Left ventricle myocardium superior (tissue), 1 donor: ENCODE data around the gene PYGO2. TPM values are rescaled to one million over a fixed set of nuclear protein-coding genes. Genes with fewer than 3 reads are reported as not detected.
A peak's percentile ranks its signal among the peaks of the same experiment; 100 is the strongest.
"Not testable (repeated sequence)": the region's sequence is repeated elsewhere in the genome, so short reads cannot be mapped to it uniquely, and the experiment has no call there.

ENCODE experiments used
- ATAC-seq: fragments of 200-7000 bp; cut with Tn5 transposase; one replicate; pipeline ENCODE4 v1.9.1; 2020; ENCODE audit warnings: mild to moderate bottlenecking, moderate library complexity
- DNase-seq: peaks from one replicate; pipeline ENCODE4 v3.0.0-alpha.2; 2020
- intact Hi-C: fragments of 100-400 bp; cut with micrococcal nuclease; formaldehyde crosslinking; loops from one replicate; pipeline ENCODE4 v1.11.0; 2022
- total RNA-seq: library from RNA; stranded (reverse); fragmentation: NEBNext Ultra II Directional; extraction: Animal tissue kit (Norgen Biotek cat#: 25700); gene quantifications from one replicate; pipeline ENCODE4 v1.2.1, GENCODE V29; 2021
- donor health status: DM: no; HTN: yes; CAD: no; lungs with severe emphysema.

The PYGO2 gene
- total RNA-seq, 1 donor from 2014 or later = 14.7 TPM

DNA sequence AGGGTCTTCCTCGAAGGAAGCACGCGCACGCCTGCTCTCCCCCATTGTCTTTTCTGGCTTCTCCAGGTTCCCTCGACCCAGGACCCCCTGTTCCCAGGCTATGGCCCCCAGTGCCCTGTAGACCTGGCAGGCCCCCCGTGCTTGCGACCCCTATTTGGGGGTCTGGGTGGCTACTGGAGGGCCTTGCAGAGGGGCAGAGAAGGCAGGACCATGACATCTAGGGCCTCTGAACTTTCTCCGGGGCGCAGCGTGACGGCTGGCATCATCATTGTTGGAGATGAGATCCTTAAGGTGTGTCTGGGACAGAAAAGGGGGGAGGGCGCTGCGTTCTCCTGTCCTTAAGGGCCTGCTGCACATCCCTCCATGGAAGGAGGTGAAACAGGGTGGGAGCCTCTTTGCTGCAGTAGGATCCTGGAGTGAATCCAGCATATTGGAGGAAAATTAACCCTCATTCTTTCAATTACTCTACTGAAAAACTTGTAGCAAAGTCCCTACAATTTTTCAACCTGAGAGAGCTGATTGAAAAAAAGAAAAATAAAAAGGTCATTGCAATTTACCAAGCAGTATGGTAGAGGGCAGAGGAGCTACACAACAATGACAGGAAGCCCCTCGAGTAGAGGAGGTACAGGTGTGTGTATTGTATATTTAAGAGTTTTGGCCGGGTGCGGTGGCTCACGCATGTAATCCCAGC lies 22.3 kb upstream of the PYGO2 start:
- no peak for ATAC-seq
- intact Hi-C loops = no loop called here
- no peak for DNase-seq

DNA sequence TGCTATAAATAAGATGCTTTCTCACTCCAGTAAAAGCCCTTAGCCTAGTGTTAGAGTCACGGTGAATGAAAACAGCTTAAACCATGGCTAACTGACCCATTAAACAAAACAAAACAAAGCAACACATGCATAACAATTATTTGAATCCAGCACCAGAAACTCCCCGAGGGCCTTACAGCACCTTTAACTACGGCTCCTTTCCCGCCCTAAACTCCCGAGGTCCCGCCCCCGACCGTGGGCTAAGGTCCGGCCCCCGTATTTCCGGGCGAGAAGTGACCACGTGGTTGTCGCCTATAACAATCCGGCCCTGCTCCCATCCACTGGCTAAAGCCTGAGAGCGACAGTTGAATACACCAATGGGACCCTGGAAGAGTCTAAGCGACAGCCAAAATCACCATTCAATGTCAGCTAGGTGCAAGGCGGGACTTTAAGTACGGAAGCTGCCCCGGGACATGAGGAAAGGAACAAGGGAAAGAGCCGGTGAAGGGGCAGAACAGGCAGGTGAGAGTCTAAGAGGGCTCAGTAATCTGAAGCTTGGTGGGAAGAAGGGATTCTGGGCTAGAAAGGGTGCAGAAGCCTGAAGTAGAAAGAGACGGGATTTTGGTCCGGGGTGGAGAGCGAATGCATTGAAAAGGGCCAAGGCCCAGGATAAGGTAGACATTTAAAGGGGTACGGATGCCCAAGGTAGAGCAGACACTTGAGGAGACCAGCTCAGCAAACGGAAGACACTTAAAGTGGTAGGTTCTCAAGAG lies 21.5 kb upstream of the PYGO2 start, which contains the start of gene FLAD1:
Gene FLAD1 (plus strand): TSS at position 448 of the 752 bp plus-strand sequence. CDS start 351 bp downstream, outside the sequence.
- intact Hi-C loops = no loop called here
- ATAC-seq = peak; percentile 100
- DNase-seq = peak; percentile 93

DNA sequence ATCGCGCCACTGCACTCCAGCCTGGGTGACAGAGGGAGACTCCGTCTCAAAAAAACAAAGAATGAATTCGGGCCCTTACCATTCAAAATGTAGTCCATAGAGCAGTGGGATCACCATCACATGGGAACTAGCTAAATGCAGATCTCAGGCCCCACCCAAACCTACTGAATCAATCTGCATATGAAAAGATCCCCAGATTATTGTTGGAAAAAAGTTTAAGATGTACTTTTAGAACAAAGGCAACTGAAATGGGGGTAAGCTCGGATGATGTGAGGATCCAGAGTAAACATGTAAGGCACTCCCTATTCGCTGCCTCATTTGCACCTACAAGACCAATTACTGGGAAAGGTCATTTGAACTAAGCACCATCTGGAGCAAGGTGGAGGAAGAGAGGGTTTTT lies 20.8 kb upstream of the PYGO2 start:
- intact Hi-C loops = no loop called here
- ATAC-seq = no peak
- DNase-seq = no peak

DNA sequence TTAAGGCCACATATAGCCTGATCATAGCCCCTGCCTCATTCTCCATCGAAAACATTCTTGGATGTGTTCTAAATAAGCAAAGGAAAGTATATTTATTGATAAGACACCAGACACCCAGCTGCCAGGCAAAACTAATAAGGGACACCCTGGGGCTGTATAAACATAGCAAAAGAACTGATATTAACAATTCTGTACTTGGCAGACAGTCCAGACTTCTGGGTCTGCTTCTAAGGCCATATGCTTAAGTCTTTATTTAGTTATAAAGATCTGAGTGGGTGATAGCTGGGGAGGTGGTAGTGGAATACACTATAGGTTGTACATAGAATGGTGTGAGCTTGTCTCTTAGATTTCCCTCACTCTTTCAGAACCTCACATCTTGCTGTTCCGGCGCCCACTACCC lies 16.8 kb upstream of the PYGO2 start:
- DNase-seq (no peak), ATAC-seq (no peak)
- intact Hi-C loops = no loop called here

DNA sequence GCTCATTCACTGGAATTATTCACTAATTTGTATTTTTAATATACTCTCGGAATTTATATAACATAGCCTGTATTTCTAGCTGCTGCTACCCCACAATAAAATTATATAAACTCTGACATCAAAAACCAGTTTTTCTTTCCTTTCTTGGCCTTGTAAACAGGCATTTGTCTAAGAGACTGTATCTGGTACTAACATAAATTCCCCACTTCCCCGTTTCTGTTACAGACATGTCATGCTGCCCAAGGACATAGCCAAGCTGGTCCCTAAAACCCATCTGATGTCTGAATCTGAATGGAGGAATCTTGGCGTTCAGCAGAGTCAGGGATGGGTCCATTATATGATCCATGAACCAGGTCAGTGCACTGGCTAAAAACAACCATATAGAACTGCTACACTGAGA lies 16.2 kb upstream of the PYGO2 start:
- DNase-seq, intact Hi-C loops: not testable (repeated sequence)

DNA sequence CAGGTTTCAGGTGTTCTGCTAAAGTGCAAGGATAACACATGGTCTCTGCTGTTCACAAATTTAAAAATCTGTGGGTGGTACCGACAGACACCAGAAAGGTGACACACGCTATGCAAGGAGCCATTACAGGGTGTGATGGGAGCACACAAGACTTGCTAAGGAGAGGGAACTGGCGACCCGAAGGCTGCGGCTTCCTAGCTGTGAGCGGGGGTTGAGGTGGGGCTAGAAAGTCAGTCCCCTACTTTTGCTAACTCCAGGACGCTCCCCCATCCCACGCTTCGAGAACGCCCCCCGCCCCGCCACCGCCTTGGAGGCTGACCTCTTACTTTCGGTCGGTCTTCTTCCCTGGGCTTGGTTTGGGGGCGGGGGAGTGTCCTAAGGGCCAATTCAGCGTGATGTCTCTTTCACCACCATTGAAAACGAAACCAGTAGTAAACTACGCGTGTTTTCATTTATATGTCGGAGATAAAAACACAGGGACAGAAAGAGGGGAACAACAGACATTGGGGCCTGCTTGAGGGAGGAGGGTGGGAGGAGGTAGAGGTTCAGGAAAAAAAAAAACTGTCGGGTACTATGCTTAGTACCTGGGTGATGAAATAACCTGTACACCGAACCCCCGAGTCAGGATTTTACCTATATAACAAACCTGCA lies 14.0 kb upstream of the PYGO2 start:
- peak; percentile 64 for DNase-seq
- intact Hi-C loops = no loop called here
- no peak for ATAC-seq

More for the DNA sequence above, 16.2 kb upstream of the PYGO2 start:
- not testable (repeated sequence) for ATAC-seq

DNA sequence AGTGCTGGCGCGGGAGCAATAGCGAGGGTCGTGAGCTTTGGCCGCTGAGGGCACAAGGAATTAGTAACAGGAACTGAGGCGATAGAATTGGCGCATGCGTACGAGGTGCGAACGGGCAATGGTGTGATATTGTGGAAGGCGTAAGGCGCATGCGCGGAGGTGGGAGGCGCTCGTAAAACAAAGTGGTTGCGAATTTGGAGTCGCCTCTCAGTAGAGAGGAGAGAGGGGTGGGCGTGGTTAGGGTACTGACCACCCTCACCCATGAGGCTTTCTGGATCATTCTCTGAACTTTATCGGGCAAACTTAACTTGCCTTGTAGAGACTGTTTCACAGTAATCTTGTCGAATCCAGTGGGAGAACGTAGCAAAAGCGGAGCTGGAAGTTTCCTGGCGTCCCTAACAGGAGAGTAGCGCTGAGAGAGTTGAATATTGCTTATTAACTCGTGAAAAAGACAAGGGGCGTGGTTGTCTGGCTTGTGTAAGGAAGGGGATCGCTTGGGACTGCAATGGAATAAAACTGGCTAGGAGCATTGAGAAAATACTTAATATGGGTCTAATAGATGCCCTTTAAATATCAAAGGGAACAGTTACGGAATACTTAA lies 13.3 kb upstream of the PYGO2 start:
- intact Hi-C loops = no loop called here
- DNase-seq (peak; percentile 94), ATAC-seq (peak; percentile 67)

DNA sequence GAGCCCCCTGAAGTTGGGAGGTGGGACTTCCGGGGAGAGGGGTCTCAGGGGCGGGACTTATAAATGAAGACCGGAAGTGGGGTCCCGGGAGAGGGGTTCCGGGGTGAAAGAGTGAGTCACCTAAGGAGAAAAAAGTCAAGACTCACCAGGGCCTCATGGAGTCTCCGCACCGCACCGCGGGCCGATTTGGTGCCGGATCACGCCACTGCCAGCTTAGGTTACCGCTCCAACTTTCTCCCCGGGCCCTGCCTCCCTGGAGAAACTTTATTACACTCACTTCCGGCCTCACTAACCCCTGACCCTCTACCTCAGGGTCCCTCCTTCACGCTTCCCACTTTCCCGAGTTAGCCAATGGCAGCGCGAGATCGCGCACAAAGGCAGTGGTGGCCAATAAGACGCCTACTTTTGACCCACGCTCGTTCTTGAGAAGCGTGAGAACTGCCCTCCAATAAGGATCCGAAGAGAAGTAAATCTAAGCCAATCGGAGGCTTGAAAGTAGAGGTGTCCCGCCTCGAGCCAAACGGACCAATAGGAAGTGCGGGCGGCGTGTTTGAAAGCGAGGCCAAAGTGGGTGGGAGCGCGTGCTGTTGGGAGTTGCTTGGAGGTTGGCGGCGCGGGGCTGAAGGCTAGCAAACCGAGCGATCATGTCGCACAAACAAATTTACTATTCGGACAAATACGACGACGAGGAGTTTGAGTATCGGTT lies 12.7 kb upstream of the PYGO2 start, which contains the start of gene CKS1B:
Gene CKS1B (plus strand): TSS at position 580 of the 706 bp plus-strand sequence. CDS start 65 bp downstream, at position 645.
- ATAC-seq (peak; percentile 87), DNase-seq (peak; percentile 98)
- intact Hi-C loops = no loop called here

DNA sequence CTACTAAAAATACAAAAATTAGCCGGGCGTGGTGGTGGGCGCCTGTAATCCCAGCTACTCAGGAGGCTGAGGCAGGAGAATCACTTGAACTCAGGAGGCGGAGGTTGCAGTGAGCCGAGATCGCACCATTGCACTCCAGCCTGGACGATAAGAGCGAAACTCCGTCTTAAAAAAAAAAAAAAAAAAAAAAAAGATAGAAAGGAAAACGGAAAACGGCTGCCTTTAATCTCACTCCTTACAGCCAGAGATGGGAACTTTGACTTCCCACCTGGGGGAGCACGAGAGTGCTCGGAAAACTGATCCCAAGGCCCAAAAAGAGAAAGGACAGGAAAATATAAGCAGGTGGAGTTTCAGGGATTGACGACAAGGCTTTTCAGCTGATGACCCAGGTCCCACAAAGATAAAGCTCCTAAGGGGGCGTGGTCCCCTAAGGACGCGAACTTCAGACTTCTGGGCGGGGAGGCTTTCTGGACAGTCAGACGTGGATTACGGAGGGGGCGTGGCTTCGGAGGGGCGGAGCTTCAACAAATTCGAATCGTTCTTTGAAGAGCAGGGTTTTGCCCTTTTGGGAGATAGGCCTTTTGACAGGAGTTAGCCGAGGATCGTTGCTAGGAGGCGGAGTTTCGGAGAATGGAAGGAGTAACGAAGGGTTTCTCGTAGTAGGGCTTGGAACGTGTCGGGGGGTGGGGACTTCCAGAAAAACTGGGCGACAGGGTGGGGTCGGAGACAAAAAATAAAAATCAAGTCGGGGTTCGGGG lies 11.9 kb upstream of the PYGO2 start:
- intact Hi-C loops = no loop called here
- DNase-seq (peak; percentile 95), ATAC-seq (peak; percentile 55)

DNA sequence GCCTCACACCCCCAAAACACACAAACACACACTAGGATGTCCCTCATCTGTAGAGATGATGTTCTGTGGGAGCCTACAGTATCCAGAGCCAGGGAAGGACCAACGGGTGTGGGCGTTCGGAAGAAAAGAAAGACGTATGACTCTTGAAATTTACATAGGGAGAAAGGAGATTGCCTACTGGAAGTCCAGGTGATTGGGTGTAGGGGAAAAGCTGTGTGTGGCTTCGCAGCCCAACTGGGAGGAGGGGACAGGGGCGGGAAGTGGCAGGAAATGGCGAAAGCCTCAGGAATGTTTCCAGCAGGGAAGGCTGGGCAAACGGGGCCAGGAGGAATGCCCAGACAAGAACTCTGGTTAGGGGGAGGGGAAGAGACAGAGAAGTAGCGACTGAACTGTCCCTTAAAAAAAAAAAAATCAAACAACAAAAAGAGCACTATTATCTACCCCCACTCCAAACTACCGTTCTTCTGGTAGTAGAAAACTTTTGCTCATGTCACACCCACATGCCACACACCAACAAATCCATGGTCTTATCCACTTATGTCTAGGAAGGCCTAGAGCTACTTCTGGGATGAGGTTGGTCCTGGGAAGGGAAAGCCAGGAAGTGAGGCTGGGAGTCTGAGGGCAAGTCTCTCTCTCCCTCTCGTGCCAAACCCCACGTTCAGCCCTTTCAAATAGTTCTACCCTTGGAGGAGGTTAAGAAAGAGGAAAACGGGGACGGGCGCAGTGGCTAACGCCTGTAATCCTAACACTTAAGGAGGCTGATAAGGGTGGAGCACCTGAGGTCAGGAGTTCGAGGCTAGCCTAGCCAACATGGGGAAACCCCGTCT lies 11.1 kb upstream of the PYGO2 start:
- intact Hi-C loops = no loop called here
- ATAC-seq = no peak
- peak; percentile 53 for DNase-seq

DNA sequence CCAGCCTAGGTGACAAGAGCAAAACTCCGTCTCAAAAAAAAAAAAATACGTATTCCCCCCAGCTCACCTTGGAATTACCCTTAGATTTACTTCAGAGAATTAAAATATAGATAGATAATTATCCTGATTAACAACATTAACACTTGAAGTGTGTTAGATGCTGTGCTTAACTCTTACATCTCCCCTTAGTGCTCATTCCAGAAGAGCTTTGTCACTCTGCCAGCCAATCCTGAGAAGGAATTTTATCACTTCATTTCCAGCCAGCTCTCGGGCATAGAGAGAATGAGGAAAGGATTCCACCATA lies 10.6 kb upstream of the PYGO2 start:
- ATAC-seq = no peak
- intact Hi-C loops = no loop called here
- no peak for DNase-seq

DNA sequence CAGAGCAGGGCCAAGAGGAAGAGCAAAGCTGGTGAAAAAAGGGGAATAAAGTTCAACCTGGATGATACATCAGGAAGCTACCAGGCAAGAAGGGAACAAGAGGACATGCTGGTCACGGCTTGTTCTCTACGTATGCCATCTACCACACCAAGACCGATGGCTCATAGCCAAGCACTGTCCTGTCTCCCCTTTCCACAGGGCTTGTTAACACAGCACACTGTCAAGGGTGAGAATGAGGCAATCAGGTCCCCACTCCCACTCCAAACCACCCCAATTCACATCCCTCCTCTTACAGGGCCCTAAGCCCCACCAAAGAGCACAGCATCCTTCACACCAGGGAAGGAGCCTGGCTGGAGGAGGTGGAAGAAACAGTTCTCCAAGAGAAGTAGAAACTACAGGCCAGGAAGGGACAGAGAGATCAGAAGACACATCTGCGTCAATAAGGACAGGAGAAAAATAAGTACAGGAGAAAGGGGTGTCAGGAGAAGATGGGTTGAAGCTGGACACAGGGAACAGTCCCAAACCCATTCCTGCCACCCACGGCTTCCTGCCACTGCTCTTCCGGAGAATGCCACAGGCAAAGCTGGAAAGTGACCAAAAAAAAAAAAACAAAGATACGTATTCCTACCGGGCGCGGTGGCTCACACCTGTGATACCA lies 9.9 kb upstream of the PYGO2 start:
- DNase-seq (no peak), ATAC-seq (no peak)
- intact Hi-C loops = no loop called here

DNA sequence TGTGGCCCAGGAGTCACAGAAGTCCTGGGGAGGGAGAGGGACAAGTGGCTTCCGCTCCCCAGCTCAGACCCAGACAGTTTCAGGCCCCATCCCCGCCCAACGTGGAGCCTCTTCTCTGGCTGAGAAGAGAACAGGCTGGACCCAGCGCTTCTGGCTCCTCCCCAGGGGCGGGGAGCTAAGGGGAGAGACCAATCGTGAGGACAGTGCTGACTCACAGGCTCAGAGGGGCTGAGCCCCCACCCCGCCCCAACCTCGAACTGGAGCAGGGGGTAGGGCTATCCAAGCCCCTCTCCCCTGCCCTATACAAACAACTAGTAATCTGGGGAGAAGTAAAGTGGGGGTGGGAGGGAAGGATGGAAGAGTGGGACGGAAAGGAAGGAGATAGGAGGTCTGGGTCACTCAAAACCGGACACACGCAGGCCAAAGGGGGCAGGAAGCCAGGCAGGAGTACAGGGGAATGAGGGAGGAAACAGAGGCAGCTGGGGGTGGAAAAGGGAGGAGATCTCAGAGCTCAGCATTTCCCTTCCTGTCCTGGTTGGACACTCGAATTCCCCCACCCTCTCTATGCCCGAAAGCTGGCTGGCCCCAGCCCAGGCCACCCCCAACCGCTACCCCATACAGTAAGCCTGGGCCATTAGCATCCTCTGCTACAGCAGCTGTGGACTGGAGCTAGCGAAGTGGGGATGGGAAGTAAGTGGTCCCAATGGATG lies 9.2 kb upstream of the PYGO2 start, which contains the start of gene SHC1:
Gene SHC1 (minus strand): TSS at position 117 of the 710 bp plus-strand sequence. CDS start 221 bp downstream, outside the sequence.
- peak; percentile 61 for ATAC-seq
- intact Hi-C loops = no loop called here
- peak; percentile 95 for DNase-seq

DNA sequence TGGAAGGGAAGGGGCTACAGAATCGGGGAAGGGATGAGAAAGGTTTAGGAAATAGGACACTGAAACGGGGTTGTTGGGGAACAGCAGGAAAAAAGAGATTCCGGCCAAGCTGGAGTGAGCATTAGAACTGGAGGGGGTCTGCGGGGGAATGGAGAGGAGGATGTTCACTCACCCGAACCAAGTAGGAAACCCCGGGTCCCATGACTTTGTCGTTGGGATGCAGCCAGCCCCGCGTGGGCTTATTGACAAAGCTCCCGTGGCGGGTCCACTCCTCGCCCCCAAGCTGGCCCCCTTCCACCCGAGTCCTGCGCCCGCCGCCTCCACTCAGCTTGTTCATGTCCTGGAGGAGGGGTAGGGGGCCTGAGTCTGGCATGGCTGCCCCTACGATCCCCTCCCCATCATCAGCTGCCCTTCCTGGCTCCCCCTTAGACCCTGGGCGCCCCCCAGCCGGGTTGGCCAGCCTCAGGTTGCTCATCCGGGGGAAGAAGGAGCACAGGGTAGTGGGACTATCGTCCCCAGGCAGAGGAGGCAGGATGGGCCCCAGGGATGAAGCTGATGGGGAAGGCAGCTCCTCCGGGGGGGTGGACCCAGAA lies 8.4 kb upstream of the PYGO2 start:
- peak; percentile 47 for DNase-seq
- intact Hi-C loops = no loop called here
- ATAC-seq = no peak

DNA sequence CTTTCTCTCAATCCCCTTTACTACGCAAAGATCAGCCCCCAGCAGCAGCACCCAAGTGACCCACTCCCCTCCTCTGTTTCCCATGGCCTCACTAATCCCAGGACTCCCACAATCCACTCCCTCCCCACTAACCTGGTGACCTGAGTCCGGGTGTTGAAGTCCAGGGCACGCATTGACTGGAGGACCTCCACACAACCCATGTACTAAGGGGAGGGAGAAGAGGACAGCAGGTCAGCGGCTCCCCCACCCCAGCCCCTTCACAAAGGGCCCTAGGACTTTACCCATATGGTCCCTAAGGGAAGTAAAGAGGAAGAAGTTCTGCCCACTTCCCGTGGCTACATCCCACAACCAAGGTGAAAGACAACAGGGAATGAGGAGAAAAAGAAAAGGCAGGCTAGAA lies 7.7 kb upstream of the PYGO2 start:
- ATAC-seq (no peak), DNase-seq (no peak)
- intact Hi-C loops = no loop called here

DNA sequence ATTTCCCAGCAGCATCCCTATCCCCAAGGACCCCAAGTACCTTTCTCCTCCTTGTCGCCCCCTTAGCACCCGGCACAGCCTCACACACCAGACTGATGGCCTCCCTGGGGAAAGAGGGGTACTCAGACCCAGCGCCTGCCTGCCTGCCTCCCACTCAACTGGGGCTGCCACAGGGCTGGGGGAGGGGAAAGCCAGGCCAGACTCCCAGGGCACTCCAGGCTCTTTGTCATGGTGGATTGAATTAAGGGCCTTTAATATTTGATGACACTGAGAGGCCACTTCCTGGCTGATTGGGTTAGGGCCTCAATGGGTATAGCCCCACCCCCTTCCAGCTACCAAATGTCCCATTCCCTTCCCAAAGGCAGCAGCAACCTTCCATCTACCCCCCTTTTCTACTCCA lies 7.1 kb upstream of the PYGO2 start:
- DNase-seq = no peak
- intact Hi-C loops = no loop called here
- no peak for ATAC-seq
